Coronary artery (tissue), 2 donors: ENCODE data around the gene IGF2.

ENCODE experiments used
- DNase-seq: peaks from one replicate; pipeline ENCODE4 v3.0.0-alpha.2; 2017; ENCODE audit warnings: low spot score
- H3K27ac ChIP-seq, 2 donors: fragments of 200-600 bp; sonication (generic); one replicate each; pipeline ENCODE4 v1.5.1; 2016 to 2019
- H3K4me3 ChIP-seq: fragments of 200-600 bp; sonication (generic); 2 replicates; pipeline ENCODE4 v1.5.1; 2016; ENCODE audit warnings: mild to moderate bottlenecking, moderate library complexity
- CTCF ChIP-seq: fragments of 200-600 bp; sonication (generic); IDR thresholded peaks from one replicate; pipeline ENCODE4 v1.5.1; 2019; ENCODE audit warnings: antibody characterized with exemption

IGF2 gene

GRCh38 chr11:2121227-2122130 lies 17.7 kb downstream of the IGF2 start:
- TF ChIP-seq CTCF: no peak
- Histone ChIP-seq H3K27ac (no peak overlapping the region), H3K4me3 (no peak overlapping the region)
- no peak for DNase-seq

GRCh38 chr11:2120359-2121100 lies 18.7 kb downstream of the IGF2 start:
- H3K4me3 ChIP-seq: no peak overlapping the region
- DNase-seq: no peak
- no peak for TF ChIP-seq CTCF
- no peak overlapping the region for H3K27ac ChIP-seq

- DNase-seq: no peak
- Histone ChIP-seq H3K27ac (no peak overlapping the region), H3K4me3 (no peak overlapping the region)
- no peak for TF ChIP-seq CTCF
Observed at GRCh38 chr11:2118677-2119076, 20.5 kb downstream of the IGF2 start.

- TF ChIP-seq CTCF: no peak
- no peak overlapping the region for H3K4me3 ChIP-seq
- no peak overlapping the region for H3K27ac ChIP-seq
- DNase-seq: no peak
Observed at GRCh38 chr11:2116680-2117079, 22.5 kb downstream of the IGF2 start.

GRCh38 chr11:2115308-2115707 lies 23.9 kb downstream of the IGF2 start:
- DNase-seq: no peak
- no peak overlapping the region for H3K4me3 ChIP-seq
- no peak for TF ChIP-seq CTCF
- H3K27ac ChIP-seq: no peak overlapping the region

- DNase-seq: no peak
- Histone ChIP-seq H3K27ac (no peak overlapping the region), H3K4me3 (no peak overlapping the region)
- no peak for TF ChIP-seq CTCF
Observed at GRCh38 chr11:2114430-2115241, 24.6 kb downstream of the IGF2 start.
